Panc1 (cell line): ENCODE data around the gene MGAT4A.

Source experiments
- CTCF ChIP-seq: fragments of 450-650 bp; IDR thresholded peaks from 2 replicates; pipeline ENCODE4 v1.5.1; 2017; ENCODE audit warnings: mild to moderate bottlenecking
- POLR2AphosphoS5 ChIP-seq: IDR thresholded peaks from 2 replicates; pipeline ENCODE4 v1.6.1; 2012; ENCODE audit warnings: mild to moderate bottlenecking, low read depth, low read length, moderate library complexity
- REST ChIP-seq, 2 experiments: IDR thresholded peaks; 2 replicates each; pipeline ENCODE4 v1.6.1; 2011 to 2012; ENCODE audit warnings: low read depth in 2 of 2, control low read depth in 1 of 2, low read length in 1 of 2, mild to moderate bottlenecking in 1 of 2, moderate library complexity in 1 of 2; ENCODE audit not compliant: insufficient read depth in 1 of 2
- SIN3A ChIP-seq: IDR thresholded peaks from 2 replicates; pipeline ENCODE4 v1.6.1; 2012; ENCODE audit warnings: low read depth, mild to moderate bottlenecking, low read length, moderate library complexity, borderline replicate concordance; ENCODE audit not compliant: insufficient read depth

GRCh38 chr2:98683728-98684127, 47.2 kb downstream of the MGAT4A start:
- TF ChIP-seq CTCF (no peak), POLR2AphosphoS5 (no peak), SIN3A (no peak), REST (IDR thresholded peaks at IDR 0.05; ENCODE audit: insufficient read depth in 1 of 2, low read depth in 2 of 2, low read length in 1 of 2) (no peak)
